PC-3 (cell line): ENCODE data around the gene PI4KA. TPM values are rescaled to one million over a fixed set of nuclear protein-coding genes. Genes with fewer than 3 reads are reported as not detected.
"Not testable (repeated sequence)": the region's sequence is repeated elsewhere in the genome, so short reads cannot be mapped to it uniquely, and the experiment has no call there.

Source experiments
- ATAC-seq: fragments of 200-7000 bp; cut with Tn5 transposase; 2 replicates; pipeline ENCODE4 v1.9.1; 2020; ENCODE audit warnings: mild to moderate bottlenecking, moderate library complexity
- BruUV-seq: library from RNA; stranded (reverse); fragments of 400-500 nt; replicated peaks from 2 replicates; lab custom pipeline; 2021; lab: Mats Ljungman, UMichigan
- CTCF ChIA-PET: fragments of 300-600 bp; sonication (Branson Sonifier 250); formaldehyde crosslinking; loops from one replicate; lab custom pipeline; 2022; ENCODE audit warnings: antibody characterized with exemption; lab: Charles Lee
- POLR2A ChIA-PET: fragments of 300-600 bp; sonication (Branson Sonifier 250); formaldehyde crosslinking; loops from one replicate; lab custom pipeline; 2022; ENCODE audit warnings: antibody characterized with exemption; ENCODE audit not compliant: unreplicated experiment; lab: Charles Lee
- DNase-seq: peaks from one replicate; pipeline ENCODE4 v3.0.0-alpha.2; 2015
- H2AFZ ChIP-seq: fragments of 300-600 bp; sonication (generic); 2 replicates; pipeline ENCODE4 v1.6.0; 2016; ENCODE audit warnings: antibody characterized with exemption, low read length
- H3F3A ChIP-seq: fragments of 300-600 bp; sonication (generic); one replicate; pipeline ENCODE4 v1.6.0; 2017; ENCODE audit warnings: antibody characterized with exemption, low read length, control low read depth, mild to moderate bottlenecking; ENCODE audit not compliant: unreplicated experiment
- H3K27ac ChIP-seq: fragments of 300-600 bp; sonication (generic); 2 replicates; pipeline ENCODE4 v1.5.1; 2016; ENCODE audit warnings: mild to moderate bottlenecking, low read length
- H3K27me3 ChIP-seq: fragments of 300-600 bp; sonication (generic); 2 replicates; pipeline ENCODE4 v1.6.1; 2016; ENCODE audit warnings: low read length, mixed read lengths
- H3K36me3 ChIP-seq: fragments of 300-600 bp; sonication (generic); 2 replicates; pipeline ENCODE4 v1.6.1; 2016; ENCODE audit warnings: low read depth, mixed run types, low read length, mixed read lengths
- H3K4me1 ChIP-seq: fragments of 300-600 bp; sonication (generic); 2 replicates; pipeline ENCODE4 v1.5.1; 2016; ENCODE audit warnings: low read length; ENCODE audit not compliant: insufficient read depth
- H3K4me2 ChIP-seq: fragments of 300-600 bp; sonication (generic); 2 replicates; pipeline ENCODE4 v1.6.0; 2016; ENCODE audit warnings: low read length
- H3K4me3 ChIP-seq: fragments of 300-600 bp; sonication (generic); 2 replicates; pipeline ENCODE4 v1.5.1; 2016; ENCODE audit warnings: mild to moderate bottlenecking, low read length, mixed read lengths
- H3K79me2 ChIP-seq: fragments of 300-600 bp; sonication (generic); 2 replicates; pipeline ENCODE4 v1.6.1; 2017; ENCODE audit warnings: low read length, mixed read lengths
- H3K9ac ChIP-seq: fragments of 300-600 bp; sonication (generic); 2 replicates; pipeline ENCODE4 v1.6.0; 2016; ENCODE audit warnings: mild to moderate bottlenecking, low read length
- H3K9me2 ChIP-seq: fragments of 300-600 bp; sonication (generic); replicated peaks from 2 replicates; pipeline ENCODE4 v1.6.1; 2016; ENCODE audit warnings: mixed run types, low read length, mixed read lengths
- H3K9me3 ChIP-seq: fragments of 300-600 bp; sonication (generic); 2 replicates; pipeline ENCODE4 v1.6.1; 2016; ENCODE audit warnings: low read length, mixed read lengths
- H4K20me1 ChIP-seq: fragments of 300-600 bp; sonication (generic); 2 replicates; pipeline ENCODE4 v1.6.1; 2016; ENCODE audit warnings: low read length, mixed read lengths
- EZH2 ChIP-seq: fragments of 300-600 bp; sonication (generic); IDR thresholded peaks from one replicate; pipeline ENCODE4 v1.6.1; 2017; ENCODE audit warnings: antibody characterized with exemption, mild to moderate bottlenecking, low read length; ENCODE audit not compliant: unreplicated experiment
- EZH2phosphoT487 ChIP-seq: fragments of 300-600 bp; sonication (generic); IDR thresholded peaks from 2 replicates; pipeline ENCODE4 v1.6.1; 2018; ENCODE audit warnings: mild to moderate bottlenecking, antibody characterized with exemption, low read length, borderline replicate concordance
- intact Hi-C: fragments of 100-400 bp; cut with micrococcal nuclease; formaldehyde crosslinking; loops from 2 replicates; pipeline ENCODE4 v1.9.0; 2023
- total RNA-seq: library from RNA; depleted of rRNA; stranded (reverse); fragments of >200 nt; gene quantifications from 2 replicates; pipeline ENCODE4 v1.2.3, GENCODE V29; 2014
- TF ChIP-seq, protein P1 (sequence below): fragments of 300-600 bp; sonication (generic); conservative IDR thresholded peaks from 2 replicates; pipeline ENCODE4 v1.5.1; 2017; ENCODE audit warnings: antibody characterized with exemption, low read depth, mild to moderate bottlenecking, low read length

PI4KA gene
- total RNA-seq, 1 experiment from 2014 or later: 39.7 TPM

DNA sequence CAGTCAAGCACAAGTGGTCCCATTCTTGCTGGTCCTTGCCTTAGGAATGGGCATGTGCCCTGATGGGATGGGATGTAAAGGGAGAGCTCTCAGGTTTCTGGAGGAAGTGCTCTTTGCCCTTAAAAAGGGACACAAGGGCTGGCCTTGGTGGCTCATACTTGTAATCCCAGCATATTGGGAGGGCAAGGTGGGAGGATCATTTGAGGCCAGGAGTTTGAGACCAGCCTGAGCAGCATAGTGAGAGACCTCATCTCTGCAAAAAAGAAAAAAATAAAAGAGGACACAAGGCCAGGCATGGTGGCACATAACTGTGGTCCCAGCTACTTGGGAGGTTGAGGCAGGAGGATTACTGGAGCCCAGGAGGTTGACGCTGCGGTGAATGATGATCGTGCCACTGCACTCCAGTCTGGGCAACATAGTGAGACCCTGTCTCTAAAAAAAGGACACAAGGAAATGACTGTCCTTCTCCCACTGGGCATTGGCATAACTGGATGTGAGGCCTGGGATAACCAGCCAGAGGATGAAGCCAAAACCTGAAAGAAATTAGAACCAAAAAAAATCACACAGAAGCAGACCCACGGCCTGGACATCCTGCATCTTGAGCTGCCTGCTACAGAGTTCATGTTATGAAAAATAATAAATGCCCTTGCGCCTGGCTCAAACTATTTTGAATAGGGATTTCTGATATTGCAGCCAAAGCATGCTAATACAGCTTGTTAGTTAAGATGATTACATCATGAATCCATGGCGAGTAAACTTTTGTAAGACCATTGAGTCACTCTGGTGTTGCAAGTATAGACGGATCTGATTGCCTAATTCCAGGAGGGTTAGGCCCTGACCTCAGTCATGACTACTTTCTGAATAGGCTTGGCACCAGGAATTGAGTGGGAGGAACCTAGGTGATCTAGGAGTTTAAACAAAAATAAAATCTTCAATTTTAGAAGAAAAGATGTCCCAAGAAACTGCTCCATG lies 45.7 kb upstream of the PI4KA start:
- intact Hi-C loops: no loop called here
- Histone ChIP-seq H3K79me2 (no peaks in the 10 kb centered on the region), H3F3A (no peaks in the 10 kb centered on the region), H2AFZ (no peak overlapping the region), H3K4me1 (peaks cover 24% of the 10 kb centered on the region), H4K20me1 (no peaks in the 10 kb centered on the region), H3K9me2 (no peaks in the 10 kb centered on the region), H3K4me3 (no peak overlapping the region), H3K27ac (peak overlapping the region; percentile 57), H3K27me3 (no peaks in the 10 kb centered on the region), H3K36me3 (no peaks in the 10 kb centered on the region), H3K9me3 (no peaks in the 10 kb centered on the region), H3K9ac (no peak overlapping the region), H3K4me2 (peak overlapping the region; percentile 68)
- DNase-seq (peak; percentile 91), ATAC-seq (peak; percentile 85)
- ChIA-PET POLR2A (no interaction called here), CTCF (interaction anchor here (1.0 kb wide), 1 partner anchor 19 kb away, joined by 3 read pairs; no protein-coding TSS in a partner anchor)
- BruUV-seq: no TSS peak
- TF ChIP-seq EZH2 (no peak), EZH2phosphoT487 (no peak)
- TF ChIP-seq, protein P1, sequence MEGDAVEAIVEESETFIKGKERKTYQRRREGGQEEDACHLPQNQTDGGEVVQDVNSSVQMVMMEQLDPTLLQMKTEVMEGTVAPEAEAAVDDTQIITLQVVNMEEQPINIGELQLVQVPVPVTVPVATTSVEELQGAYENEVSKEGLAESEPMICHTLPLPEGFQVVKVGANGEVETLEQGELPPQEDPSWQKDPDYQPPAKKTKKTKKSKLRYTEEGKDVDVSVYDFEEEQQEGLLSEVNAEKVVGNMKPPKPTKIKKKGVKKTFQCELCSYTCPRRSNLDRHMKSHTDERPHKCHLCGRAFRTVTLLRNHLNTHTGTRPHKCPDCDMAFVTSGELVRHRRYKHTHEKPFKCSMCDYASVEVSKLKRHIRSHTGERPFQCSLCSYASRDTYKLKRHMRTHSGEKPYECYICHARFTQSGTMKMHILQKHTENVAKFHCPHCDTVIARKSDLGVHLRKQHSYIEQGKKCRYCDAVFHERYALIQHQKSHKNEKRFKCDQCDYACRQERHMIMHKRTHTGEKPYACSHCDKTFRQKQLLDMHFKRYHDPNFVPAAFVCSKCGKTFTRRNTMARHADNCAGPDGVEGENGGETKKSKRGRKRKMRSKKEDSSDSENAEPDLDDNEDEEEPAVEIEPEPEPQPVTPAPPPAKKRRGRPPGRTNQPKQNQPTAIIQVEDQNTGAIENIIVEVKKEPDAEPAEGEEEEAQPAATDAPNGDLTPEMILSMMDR: no peak

DNA sequence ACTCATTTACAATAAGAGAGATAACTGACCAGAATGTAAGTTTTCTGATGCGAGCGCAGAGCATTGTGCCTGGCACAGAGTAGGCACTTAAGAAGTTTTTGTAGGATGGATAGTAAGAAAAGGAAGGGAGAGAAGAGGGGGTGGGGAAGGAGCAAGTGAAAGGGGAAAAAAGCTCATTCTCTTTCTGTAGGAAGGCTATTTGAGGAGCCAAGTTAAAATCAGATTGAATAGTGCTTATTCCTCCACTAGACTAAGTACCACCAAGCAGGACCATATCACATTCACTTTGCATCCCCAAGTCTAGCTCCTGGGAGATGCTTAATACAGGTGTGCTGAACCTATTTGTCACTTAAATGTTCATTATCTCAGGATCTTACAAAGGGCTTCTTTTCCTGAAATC lies 44.5 kb upstream of the PI4KA start:
- H2AFZ ChIP-seq: no peak overlapping the region
- no peaks in the 10 kb centered on the region for H3K36me3 ChIP-seq
- ChIA-PET CTCF (no interaction called here), POLR2A (no interaction called here)
- H4K20me1 ChIP-seq: no peaks in the 10 kb centered on the region
- H3K9me2 ChIP-seq: no peaks in the 10 kb centered on the region
- no peak for ATAC-seq
- peaks cover 24% of the 10 kb centered on the region for H3K4me1 ChIP-seq
- no peaks in the 10 kb centered on the region for H3K9me3 ChIP-seq
- H3K27ac ChIP-seq: no peak overlapping the region
- no peak overlapping the region for H3K9ac ChIP-seq
- intact Hi-C loops: no loop called here
- no peak for DNase-seq
- H3K27me3 ChIP-seq: no peaks in the 10 kb centered on the region
- H3K79me2 ChIP-seq: no peaks in the 10 kb centered on the region
- TF ChIP-seq EZH2phosphoT487: no peak
- no peak for TF ChIP-seq EZH2
- TF ChIP-seq, protein P1: no peak
- no peaks in the 10 kb centered on the region for H3F3A ChIP-seq
- BruUV-seq: no TSS peak
- H3K4me2 ChIP-seq: no peak overlapping the region
- H3K4me3 ChIP-seq: no peak overlapping the region

DNA sequence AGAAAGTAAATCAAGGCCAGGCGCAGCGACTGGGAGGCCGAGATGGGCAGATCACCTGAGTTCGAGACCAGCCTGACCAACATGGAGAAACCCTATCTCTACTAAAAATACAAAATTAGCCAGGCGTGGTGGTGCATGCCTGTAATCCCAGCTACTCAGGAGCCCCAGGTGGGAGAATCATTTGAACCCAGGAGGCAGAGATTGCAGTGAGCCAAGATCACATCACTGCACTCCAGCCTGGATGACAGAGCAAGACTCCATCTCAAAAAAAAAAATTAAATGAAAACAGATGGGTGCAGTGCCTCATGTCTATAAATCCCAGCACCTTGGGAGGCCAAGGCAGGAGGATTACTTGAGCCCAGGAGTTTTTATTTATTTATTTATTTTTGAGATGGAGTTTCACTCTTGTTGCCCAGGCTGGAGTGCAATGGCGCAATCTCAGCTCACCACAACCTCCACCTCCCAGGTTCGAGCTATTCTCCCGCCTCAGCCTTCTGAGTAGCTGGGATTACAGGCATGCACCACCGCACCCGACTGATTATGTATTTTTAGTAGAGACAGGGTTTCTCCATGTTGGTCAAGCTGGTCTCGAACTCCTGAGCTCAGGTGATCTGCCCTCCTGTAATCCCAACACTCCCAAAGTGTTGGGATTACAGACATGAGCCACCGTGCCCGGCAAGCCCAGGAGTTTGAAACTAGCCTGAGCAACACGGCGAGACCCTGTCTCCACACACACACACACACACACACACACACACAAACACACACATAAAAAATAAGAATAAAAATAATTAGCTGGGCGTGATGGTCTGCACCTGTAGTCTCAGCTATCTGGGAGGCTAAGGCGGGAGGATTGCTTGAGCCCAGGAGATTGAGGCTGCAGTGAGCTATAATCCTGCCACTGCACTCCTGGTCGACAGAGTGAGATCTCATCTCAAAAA lies 42.8 kb upstream of the PI4KA start:
- H4K20me1 ChIP-seq, BruUV-seq, intact Hi-C loops, H3K36me3 ChIP-seq, H3K27me3 ChIP-seq, DNase-seq, H3K9me2 ChIP-seq, ATAC-seq, H3F3A ChIP-seq, H3K9ac ChIP-seq, H2AFZ ChIP-seq, H3K79me2 ChIP-seq, H3K9me3 ChIP-seq, H3K4me2 ChIP-seq, H3K27ac ChIP-seq, H3K4me3 ChIP-seq: not testable (repeated sequence)
- POLR2A ChIA-PET: interaction anchor here (0.7 kb wide), 1 partner anchor 15 kb away, joined by 3 read pairs; no protein-coding TSS in a partner anchor
- peaks cover 24% of the 10 kb centered on the region for H3K4me1 ChIP-seq
- CTCF ChIA-PET: interaction anchor here (0.7 kb wide), 1 partner anchor 10 kb away, joined by 12 read pairs; no protein-coding TSS in a partner anchor
